ENCODE data around the gene PDE6H.
A peak's percentile ranks its signal among the peaks of the same experiment; 100 is the strongest.

PDE6H gene

GRCh38 chr12:14963520-14963919, 9.3 kb upstream of the PDE6H start:
- DNase-seq = no peak
- intact Hi-C loops (cut with DNase I) = no loop called here

- DNase-seq = no peak
- intact Hi-C loops (cut with DNase I) = no loop called here
Measured at GRCh38 chr12:14964406-14964805, 8.4 kb upstream of the PDE6H start.

GRCh38 chr12:14965221-14965620, 7.6 kb upstream of the PDE6H start:
- intact Hi-C loops (cut with DNase I) = no loop called here
- no peak for DNase-seq

DNA sequence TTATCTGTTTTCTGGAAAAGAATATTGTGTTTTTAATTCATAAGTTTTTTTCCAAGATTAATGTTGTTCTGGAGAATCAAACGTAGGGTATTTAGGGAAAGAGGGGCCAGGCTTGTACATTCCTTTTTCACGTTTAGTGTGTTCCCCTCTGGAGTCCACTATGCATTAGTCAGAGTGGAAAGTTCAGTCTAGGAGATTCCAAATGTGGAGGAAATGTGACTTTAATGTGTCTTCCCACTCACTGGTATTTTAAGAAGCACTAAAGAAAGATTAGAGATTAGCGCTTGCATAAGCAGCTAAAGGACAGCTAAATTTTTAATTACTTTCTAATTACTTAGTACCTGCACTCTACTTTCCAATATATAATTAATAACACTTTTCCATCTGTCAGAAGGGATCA, 4.4 kb upstream of the PDE6H start:
- DNase-seq = no peak
- intact Hi-C loops (cut with DNase I) = no loop called here

DNA sequence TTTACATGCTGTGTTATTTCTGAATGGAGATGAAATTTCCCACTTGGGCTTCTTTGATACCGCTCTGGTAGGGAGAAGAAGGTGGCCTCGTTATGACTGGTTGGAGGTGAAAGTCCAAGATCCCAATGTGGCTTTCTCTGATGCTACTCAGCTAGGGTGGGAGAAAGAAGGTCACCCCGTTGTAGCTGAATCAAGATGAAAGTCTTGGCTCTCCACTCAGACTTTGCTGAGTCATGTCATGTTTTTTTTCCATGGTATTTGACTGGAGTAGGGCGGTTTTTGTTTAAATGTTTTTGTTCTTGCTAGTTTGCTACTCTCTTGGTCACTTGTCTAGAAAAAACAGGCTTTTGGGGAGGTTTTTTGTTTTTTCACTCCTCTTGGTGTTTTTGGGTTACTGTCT, 2.4 kb upstream of the PDE6H start:
- no peak for DNase-seq
- intact Hi-C loops (cut with DNase I) = no loop called here

DNA sequence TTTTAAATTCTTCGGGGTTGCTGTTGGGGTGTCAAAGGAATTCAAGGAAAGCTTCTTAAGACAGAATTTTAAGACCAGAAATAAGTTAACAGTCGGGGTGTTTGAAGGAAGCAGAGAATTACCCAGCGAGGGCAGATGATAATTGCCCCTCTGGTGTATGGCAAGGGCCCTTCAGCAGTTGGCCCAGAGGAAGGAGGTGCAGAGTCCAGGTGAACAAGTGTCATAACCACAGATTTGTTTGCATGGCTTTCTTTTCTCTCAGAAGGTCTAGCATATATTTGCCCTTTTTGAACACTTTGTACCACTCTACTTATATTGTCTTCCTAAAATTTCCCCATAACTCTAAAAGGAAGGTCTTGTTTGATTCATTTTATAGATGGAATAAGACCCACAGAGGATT, 1.8 kb downstream of the PDE6H start:
- DNase-seq = no peak
- intact Hi-C loops (cut with DNase I) = no loop called here

GRCh38 chr12:14975457-14975856, 2.6 kb downstream of the PDE6H start:
- DNase-seq = no peak
- intact Hi-C loops (cut with DNase I) = no loop called here

GRCh38 chr12:14976658-14977057, 3.8 kb downstream of the PDE6H start:
- intact Hi-C loops (cut with DNase I) = no loop called here
- DNase-seq = no peak

GRCh38 chr12:14979468-14979867, 6.6 kb downstream of the PDE6H start:
- DNase-seq = no peak
- intact Hi-C loops (cut with DNase I) = no loop called here

DNA sequence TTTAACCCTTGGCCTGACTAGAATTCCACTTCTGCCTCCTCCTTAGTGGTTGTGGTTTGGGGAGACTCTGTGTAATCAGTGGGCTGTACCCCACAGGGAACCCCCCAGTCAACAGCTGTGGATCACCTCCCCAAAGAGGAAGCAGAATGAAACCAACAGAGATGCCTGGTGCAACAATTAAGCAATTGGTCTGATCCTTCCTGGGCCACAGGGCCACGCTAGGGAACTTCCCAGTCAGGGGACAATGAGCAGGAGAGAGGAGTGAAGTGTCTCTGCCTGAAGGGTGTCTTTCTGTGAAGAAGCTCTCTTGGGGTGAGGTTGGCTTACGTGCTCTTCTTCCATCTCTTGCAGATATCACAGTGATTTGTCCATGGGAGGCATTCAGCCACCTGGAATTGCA, 8.2 kb downstream of the PDE6H start:
- DNase-seq = peak in 5 of 42 donors; percentile 7 to 43 (median 35)
- intact Hi-C loops (cut with DNase I) = no loop called here

DNA sequence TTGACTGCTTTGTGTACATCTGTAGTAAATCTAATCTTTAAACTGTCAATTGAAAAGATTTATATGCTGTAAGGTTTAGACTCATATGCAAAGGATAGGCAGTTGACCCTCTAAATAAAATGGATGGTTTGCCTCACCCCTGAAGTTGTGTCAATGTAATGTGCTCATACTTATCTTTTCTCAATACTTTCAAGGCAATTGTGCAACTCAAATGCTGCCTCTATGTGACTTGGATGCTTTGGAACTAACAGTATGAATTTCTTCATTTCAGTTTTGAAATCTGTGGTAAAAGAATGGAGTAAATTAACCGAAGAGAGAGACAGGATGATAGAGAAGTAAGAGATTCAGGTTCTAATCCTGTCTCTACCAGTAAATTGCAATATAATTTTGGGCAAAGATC, 9.7 kb downstream of the PDE6H start:
- intact Hi-C loops (cut with DNase I) = no loop called here

DNA sequence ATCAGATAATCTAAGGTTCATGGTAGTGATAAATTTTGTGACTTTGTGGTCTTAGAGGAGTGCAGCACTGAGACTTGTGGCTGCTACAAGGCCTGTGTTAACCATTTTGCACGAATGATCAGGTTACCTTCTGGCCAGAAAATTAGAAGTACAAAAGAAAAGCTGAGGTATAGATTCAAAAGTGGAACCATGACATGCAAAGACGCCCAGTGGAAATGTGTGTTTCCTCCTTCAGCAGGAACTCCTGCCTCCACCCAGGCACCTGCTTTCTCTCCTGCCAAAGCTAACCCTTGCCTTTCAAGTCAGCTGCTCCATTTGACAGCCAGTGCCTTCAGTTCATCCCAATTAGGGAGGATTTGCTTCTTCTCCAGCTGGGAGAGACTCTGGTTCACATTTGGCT, 10.1 kb downstream of the PDE6H start:
- intact Hi-C loops (cut with DNase I) = no loop called here
- no peak for DNase-seq

More for the DNA sequence above, 9.7 kb downstream of the PDE6H start:
- no peak for DNase-seq

DNA sequence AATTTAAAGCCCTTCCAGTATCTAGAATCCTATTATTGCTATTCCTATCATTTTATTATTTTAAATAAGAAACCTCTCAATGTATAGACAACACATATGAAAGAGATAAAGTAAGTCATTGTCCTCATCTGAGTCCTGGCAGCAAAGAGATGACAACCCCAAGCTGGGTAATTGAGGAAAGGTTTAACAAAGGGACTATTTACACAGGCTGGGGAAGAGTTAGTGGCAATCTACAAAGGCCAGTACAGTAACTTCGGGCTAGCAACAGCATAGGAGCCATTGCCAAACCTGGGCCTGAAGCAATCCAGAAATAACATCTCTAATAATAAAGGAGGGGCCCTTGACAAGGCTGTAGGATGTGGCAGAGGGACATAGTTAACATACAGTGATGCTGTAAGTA, 11.2 kb downstream of the PDE6H start:
- DNase-seq = no peak
- intact Hi-C loops (cut with DNase I) = no loop called here

DNA sequence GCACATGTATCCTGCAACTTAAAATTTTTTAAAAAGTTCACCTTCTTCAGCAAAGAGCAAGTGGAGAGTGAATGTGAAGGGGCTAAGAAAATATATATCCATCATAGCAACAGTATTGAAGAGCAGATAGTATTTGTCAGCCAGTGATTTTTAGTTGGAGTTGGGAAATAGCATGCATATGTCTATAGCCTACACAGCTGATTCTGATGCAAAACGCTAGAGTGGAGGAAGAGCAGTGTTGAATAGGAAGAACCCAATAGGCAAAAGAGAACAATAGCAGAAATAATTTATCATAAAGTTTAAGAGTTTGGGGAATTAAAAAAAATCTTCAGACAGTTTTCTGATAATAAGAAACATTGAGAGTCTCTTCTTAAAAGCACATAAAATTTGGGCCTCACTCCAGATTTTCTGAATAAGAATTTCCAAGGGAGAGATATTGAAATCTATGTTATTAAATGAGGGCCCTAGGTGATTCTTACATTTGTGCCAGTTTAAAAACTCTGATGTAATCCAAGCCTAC, 12.0 kb downstream of the PDE6H start:
- no peak for DNase-seq
- intact Hi-C loops (cut with DNase I) = no loop called here

GRCh38 chr12:14986449-14986848, 13.6 kb downstream of the PDE6H start:
- intact Hi-C loops (cut with DNase I) = no loop called here
- no peak for DNase-seq

DNA sequence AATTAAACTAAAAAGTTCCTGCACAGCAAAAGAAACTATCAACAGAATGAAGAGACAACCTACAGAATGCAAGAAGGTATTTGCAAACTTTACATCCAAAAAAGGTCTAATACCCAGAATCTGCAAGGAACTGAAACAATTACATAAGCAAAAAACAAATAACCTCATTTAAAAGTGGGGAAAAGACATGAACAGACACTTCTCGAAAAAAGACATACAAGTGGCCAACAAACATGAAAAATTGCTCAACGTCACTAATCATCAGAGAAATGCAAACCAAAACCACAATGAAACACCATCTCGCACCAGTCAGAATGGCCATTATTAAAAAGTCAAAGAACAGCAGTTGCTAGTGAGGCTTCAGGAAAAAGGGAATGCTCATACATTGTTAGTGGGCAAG, 15.2 kb downstream of the PDE6H start:
- no peak for DNase-seq
- intact Hi-C loops (cut with DNase I) = no loop called here

GRCh38 chr12:14989790-14990189, 16.9 kb downstream of the PDE6H start:
- DNase-seq = no peak
- intact Hi-C loops (cut with DNase I) = no loop called here

- intact Hi-C loops (cut with DNase I) = no loop called here
- DNase-seq = no peak
Measured at GRCh38 chr12:14991069-14991468, 18.2 kb downstream of the PDE6H start.

- no peak for DNase-seq
- intact Hi-C loops (cut with DNase I) = no loop called here
Measured at GRCh38 chr12:14992673-14993072, 19.8 kb downstream of the PDE6H start.

- intact Hi-C loops (cut with DNase I) = no loop called here
- no peak for DNase-seq
Measured at GRCh38 chr12:14993117-14993516, 20.3 kb downstream of the PDE6H start.

- no peak for DNase-seq
- intact Hi-C loops (cut with DNase I) = no loop called here
Measured at GRCh38 chr12:14993537-14994266, 20.9 kb downstream of the PDE6H start.
